Measurements from ENCODE around the gene KIF3A.
A peak's percentile ranks its signal among the peaks of the same experiment; 100 is the strongest.

Gene KIF3A

DNA sequence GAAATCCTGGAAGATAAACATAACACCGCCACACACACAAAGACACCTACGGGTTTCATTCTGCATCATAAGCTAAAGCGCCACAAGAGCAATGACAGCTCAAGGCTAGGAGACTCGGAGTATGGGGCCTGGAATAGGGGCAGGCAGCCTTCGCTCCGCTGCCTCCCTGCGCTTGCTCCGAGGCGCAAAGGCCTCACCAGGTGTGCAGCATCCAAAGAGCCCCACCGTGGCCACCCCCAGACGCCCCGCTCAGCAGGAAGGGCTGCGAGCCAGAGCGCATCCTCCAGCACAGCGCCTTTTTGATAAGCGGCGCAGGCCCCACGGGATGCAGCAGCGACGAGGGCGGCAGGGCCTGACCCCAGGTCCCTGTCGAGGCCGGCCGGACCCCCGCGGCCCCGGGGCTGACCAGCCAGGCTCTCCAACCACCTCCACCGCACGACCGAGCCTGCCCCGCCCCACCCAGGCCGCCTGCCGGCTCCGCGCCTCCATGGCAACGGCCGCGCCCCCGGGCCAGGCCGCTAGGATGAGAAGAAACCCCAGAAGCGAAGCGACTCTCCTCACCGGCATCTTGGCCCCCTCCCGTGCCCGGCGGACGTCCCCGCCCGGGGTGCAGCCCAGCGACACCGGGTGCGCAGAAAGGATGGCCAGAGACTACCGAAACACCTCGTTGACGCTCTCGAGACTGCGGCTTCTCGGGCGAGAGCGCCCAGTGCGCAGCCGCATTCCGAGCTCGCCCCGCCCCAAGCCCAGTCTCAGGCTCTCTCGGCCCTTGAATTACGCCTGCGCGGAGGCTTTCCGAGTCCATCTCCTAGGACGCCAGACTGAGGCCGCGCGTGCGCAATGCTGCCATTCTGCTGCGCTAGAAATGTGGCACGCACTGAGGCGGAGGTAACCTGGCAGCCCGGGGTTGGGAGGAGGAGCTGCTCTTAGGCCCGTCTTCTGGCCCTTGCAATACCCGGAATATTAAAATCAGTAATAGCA is at the start of gene KIF3A:
TSS of gene KIF3A (minus strand) at position 694 of the 981 bp plus-strand sequence. CDS start at position 567, 127 bp downstream.
- peaks cover 7% of the 10 kb centered on the region for H3K79me2 ChIP-seq
- H3K27me3 ChIP-seq (ENCODE audit: control insufficient read depth, insufficient read depth, low read length) = no peaks in the 10 kb centered on the region
- H3K36me3 ChIP-seq (ENCODE audit: control insufficient read depth, insufficient read depth, low read length) = no peaks in the 10 kb centered on the region
- H3K4me1 ChIP-seq = no peaks in the 10 kb centered on the region
- TF ChIP-seq, protein P1, sequence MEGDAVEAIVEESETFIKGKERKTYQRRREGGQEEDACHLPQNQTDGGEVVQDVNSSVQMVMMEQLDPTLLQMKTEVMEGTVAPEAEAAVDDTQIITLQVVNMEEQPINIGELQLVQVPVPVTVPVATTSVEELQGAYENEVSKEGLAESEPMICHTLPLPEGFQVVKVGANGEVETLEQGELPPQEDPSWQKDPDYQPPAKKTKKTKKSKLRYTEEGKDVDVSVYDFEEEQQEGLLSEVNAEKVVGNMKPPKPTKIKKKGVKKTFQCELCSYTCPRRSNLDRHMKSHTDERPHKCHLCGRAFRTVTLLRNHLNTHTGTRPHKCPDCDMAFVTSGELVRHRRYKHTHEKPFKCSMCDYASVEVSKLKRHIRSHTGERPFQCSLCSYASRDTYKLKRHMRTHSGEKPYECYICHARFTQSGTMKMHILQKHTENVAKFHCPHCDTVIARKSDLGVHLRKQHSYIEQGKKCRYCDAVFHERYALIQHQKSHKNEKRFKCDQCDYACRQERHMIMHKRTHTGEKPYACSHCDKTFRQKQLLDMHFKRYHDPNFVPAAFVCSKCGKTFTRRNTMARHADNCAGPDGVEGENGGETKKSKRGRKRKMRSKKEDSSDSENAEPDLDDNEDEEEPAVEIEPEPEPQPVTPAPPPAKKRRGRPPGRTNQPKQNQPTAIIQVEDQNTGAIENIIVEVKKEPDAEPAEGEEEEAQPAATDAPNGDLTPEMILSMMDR (IDR thresholded peaks at IDR 0.05) = no peak
- H3K9ac ChIP-seq = peak within 1 kb of the TSS; percentile 58
- peak within 1 kb of the TSS; percentile 98 for H2AFZ ChIP-seq
- H3K27ac ChIP-seq = peak within 1 kb of the TSS; percentile 52
- no peaks in the 10 kb centered on the region for H3K9me3 ChIP-seq (ENCODE audit: control insufficient read depth, low read length)
- H3K4me3 ChIP-seq (ENCODE audit: low read depth, low read length) = peak within 1 kb of the TSS; percentile 82
- peak within 1 kb of the TSS; percentile 66 for H3K4me2 ChIP-seq (ENCODE audit: low read length)

DNA sequence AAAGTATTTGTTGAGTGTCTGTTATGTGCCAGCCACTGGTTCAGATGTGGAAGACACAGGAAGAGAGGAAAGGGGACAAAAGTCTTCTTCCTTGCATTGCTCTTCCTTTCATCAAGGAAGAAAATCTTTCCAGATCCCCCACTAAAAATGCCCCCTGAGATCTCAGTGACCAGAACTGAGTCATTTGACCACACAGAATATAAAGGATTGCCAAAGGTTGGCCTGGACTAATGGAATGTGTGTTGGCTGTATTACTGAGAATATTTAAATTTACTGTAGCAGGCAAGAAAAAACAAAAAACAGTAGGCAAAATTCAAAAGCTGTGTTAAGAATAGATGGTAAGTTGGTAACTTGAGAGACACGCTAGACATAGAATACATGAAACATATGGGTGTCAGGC is 49.7 kb upstream of the KIF3A start:
- TF ChIP-seq, protein P1 (IDR thresholded peaks at IDR 0.05) = no peak
- Histone ChIP-seq H3K27ac (no peak overlapping the region), H3K4me2 (ENCODE audit: low read length) (no peak overlapping the region), H3K36me3 (ENCODE audit: control insufficient read depth, insufficient read depth, low read length) (no peaks in the 10 kb centered on the region), H3K9ac (no peak overlapping the region), H3K4me3 (ENCODE audit: low read depth, low read length) (no peak overlapping the region), H3K9me3 (ENCODE audit: control insufficient read depth, low read length) (no peaks in the 10 kb centered on the region), H3K79me2 (no peaks in the 10 kb centered on the region), H3K27me3 (ENCODE audit: control insufficient read depth, insufficient read depth, low read length) (no peaks in the 10 kb centered on the region), H2AFZ (no peak overlapping the region), H3K4me1 (no peaks in the 10 kb centered on the region)

DNA sequence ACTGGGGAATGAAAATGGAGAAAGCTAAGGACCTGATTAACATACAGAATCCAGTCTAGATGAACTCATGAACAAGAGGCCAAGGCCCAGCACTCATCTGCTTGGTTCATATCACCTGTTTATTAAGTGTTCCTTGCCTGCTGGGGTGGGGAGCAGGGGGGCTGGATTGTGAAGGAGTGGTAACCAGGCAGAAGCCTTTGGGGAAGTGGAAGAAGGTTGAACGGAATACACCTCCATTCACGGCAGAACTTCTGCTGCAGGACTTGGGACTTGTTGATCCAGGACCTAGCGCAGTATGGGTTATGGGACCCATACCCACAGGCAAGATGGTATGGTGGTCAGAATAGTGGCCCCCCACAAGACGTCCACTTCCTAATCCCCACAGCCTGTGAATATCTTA is 48.5 kb upstream of the KIF3A start:
- no peaks in the 10 kb centered on the region for H3K4me1 ChIP-seq
- no peak overlapping the region for H3K9ac ChIP-seq
- no peak overlapping the region for H2AFZ ChIP-seq
- H3K36me3 ChIP-seq (ENCODE audit: control insufficient read depth, insufficient read depth, low read length) = no peaks in the 10 kb centered on the region
- no peak overlapping the region for H3K4me2 ChIP-seq (ENCODE audit: low read length)
- H3K9me3 ChIP-seq (ENCODE audit: control insufficient read depth, low read length) = no peaks in the 10 kb centered on the region
- no peak overlapping the region for H3K27ac ChIP-seq
- TF ChIP-seq, protein P1 (IDR thresholded peaks at IDR 0.05) = no peak
- no peak overlapping the region for H3K4me3 ChIP-seq (ENCODE audit: low read depth, low read length)
- no peaks in the 10 kb centered on the region for H3K27me3 ChIP-seq (ENCODE audit: control insufficient read depth, insufficient read depth, low read length)
- no peaks in the 10 kb centered on the region for H3K79me2 ChIP-seq

DNA sequence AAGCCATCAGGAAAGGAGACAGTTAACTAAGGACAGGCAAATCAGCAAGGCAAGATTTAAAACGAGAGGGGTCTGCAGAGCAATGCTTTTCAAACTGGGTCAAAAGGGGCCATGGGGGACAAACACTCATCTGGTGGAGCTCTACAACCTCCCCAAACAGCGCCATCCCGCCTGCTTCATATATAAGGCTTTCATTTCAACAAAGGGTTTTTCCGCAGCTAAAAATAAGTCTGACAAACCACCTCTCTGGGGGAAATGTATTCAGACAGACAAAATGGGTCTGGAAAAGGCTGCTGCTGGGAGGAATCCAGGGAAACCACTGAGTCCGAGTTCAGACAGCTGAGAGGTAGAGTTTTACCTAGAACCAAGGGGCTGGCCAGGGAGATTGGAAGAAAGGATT is 48.0 kb upstream of the KIF3A start:
- Histone ChIP-seq H3K27me3 (ENCODE audit: control insufficient read depth, insufficient read depth, low read length) (no peaks in the 10 kb centered on the region), H3K4me1 (no peaks in the 10 kb centered on the region), H3K79me2 (no peaks in the 10 kb centered on the region), H3K4me3 (ENCODE audit: low read depth, low read length) (no peak overlapping the region), H3K4me2 (ENCODE audit: low read length) (no peak overlapping the region), H3K9ac (no peak overlapping the region), H3K9me3 (ENCODE audit: control insufficient read depth, low read length) (no peaks in the 10 kb centered on the region), H2AFZ (no peak overlapping the region), H3K27ac (no peak overlapping the region), H3K36me3 (ENCODE audit: control insufficient read depth, insufficient read depth, low read length) (no peaks in the 10 kb centered on the region)
- TF ChIP-seq, protein P1 (IDR thresholded peaks at IDR 0.05) = no peak

All from parathyroid adenoma (tissue), 2 donors.